Ovary (tissue), 9 donors: Measurements from ENCODE around the gene POLR2E. TPM values are rescaled to one million over a fixed set of nuclear protein-coding genes. Genes with fewer than 3 reads are reported as not detected.

Experiments
- DNase-seq, 5 donors: peaks; one replicate each; pipeline ENCODE4 v3.0.0-alpha.2; 2019 to 2020
- H3K27ac ChIP-seq, 2 donors: fragments of 200-600 bp; one replicate each; pipeline versions ENCODE4 v1.5.1 to v1.8.0; 2019 to 2022
- H3K27me3 ChIP-seq: fragments of 200-600 bp; one replicate; pipeline ENCODE4 v1.8.0; 2022
- H3K36me3 ChIP-seq: fragments of 200-600 bp; sonication (generic); one replicate; pipeline ENCODE4 v1.5.1; 2019
- H3K4me1 ChIP-seq: one replicate; pipeline ENCODE4 v1.8.1; 2013; ENCODE audit warnings: mild to moderate bottlenecking, moderate library complexity; ENCODE audit not compliant: insufficient read depth
- H3K4me3 ChIP-seq: fragments of 200-600 bp; sonication (generic); one replicate; pipeline ENCODE4 v1.5.1; 2017
- H3K9me3 ChIP-seq, 2 donors: fragments of 200-600 bp in 1 of 2; sonication (generic) in 1 of 2; one replicate each; pipeline versions ENCODE4 v1.5.1 to v1.8.1; 2013 to 2019; ENCODE audit warnings: mild to moderate bottlenecking in 1 of 2, moderate library complexity in 1 of 2
- CTCF ChIP-seq, 3 donors: fragments of 450-650 bp in 2 of 3; fragments of 200-600 bp in 1 of 3; IDR thresholded peaks; one replicate each; pipeline versions ENCODE4 v1.5.1 to v1.8.0; 2016 to 2022; ENCODE audit warnings: antibody characterized with exemption in 3 of 3, mild to moderate bottlenecking in 1 of 3
- EP300 ChIP-seq: sonication (generic); formaldehyde crosslinking; IDR thresholded peaks from one replicate; pipeline ENCODE4 v1.6.1; 2017; ENCODE audit warnings: antibody characterized with exemption
- POLR2A ChIP-seq: fragments of 450-650 bp; IDR thresholded peaks from one replicate; pipeline ENCODE4 v1.6.1; 2017; ENCODE audit warnings: antibody characterized with exemption, mild to moderate bottlenecking, moderate library complexity
- WGBS, 3 donors: extraction: QIAGEN DNeasy Blood & Tissue Kit in 1 of 3; methylation state at CpG; one replicate each; pipeline versions ENCODE4 v1.1.5 to v1.1.7; 2013 to 2017; 5-methylcytosine and 5-hydroxymethylcytosine counted together
- intact Hi-C, 4 donors: fragments of 100-400 bp; cut with DNase I; formaldehyde crosslinking; loops; one replicate each; pipeline versions ENCODE4 v1.11.0 to v1.15.1; 2022 to 2023
- polyA plus RNA-seq, 2 donors: library from polyadenylated mRNA; stranded (reverse); fragments of 200-250 nt in 1 of 2; fragments of 350-450 nt in 1 of 2; fragmentation: Illumina TruSeq in 1 of 2; extraction: RNeasy Lipid Tissue Mini Kit (QIAGEN cat#74804) in 1 of 2; gene quantifications; one replicate each; pipeline ENCODE4 v1.2.3, GENCODE V29; 2013 to 2014
- total RNA-seq, 7 donors: library from RNA; depleted of rRNA in 2 of 7; stranded (reverse); fragments of >200 nt in 2 of 7; fragmentation: NEBNext Ultra II Directional in 3 of 7; extraction: Animal tissue kit (Norgen Biotek cat#: 25700) in 3 of 7; gene quantifications; one replicate each; pipeline versions ENCODE4 v1.1.0 to v1.2.4, GENCODE V29; 2016 to 2023
- donor health status: DM: no; HTN: no; CAD: no; lungs with moderate emphysema.
- donor health status: DM: no; HTN: no; CAD: no.
- donor health status: Bipolar disorder and iron deficiency.
- donor health status: DM: yes; HTN: yes; CAD: no.
- donor health status: DM: no; HTN: no; CAD: no.
- donor health status: DM: yes; HTN: yes; CAD: no.

POLR2E gene
- total and polyA plus RNA-seq, 9 donors: 11.1 to 157 (median 119) TPM

DNA sequence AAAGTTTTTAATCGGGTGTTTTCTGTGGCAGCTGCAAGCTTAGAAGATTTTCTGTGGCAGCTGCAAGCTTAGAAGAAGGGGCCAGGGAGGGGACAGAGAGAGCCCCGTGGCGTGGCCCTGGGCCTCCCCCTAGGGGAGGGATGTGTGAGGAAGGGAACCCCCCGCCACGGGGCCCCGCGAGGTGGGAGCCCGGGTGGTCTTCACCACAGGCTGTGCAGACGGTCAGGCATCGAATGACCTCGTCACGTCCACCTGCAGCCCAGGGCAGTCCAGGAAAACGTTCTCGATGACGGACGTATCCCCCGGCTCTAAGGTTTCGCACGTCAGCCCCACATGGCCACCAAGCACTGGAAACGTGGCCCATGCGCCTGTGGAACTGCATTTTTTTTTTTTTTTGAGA is 8.6 kb downstream of the POLR2E start:
- Histone ChIP-seq H3K27me3 (no peaks in the 10 kb centered on the region), H3K4me3 (no peak overlapping the region), H3K27ac (no peak overlapping the region), H3K9me3 (no peaks in the 10 kb centered on the region), H3K36me3 (no peaks in the 10 kb centered on the region), H3K4me1 (peaks cover 4% of the 10 kb centered on the region)
- TF ChIP-seq POLR2A (no peak), CTCF (IDR thresholded peaks at IDR 0.05) (no peak), EP300 (no peak)
- WGBS, 3 donors: 53 to 65% (median 61%) methylated on average over 21 of the region's 21 CpGs
- no peak for DNase-seq
- intact Hi-C loops: no loop called here

- intact Hi-C loops: no loop called here
- no peaks in the 10 kb centered on the region for H3K9me3 ChIP-seq
- peaks cover 4% of the 10 kb centered on the region for H3K4me1 ChIP-seq
- WGBS, 3 donors: 45 to 64% (median 53%) methylated on average over 30 to 38 of the region's 38 CpGs
- no peak overlapping the region for H3K4me3 ChIP-seq
- no peak for DNase-seq
- no peak overlapping the region for H3K27ac ChIP-seq
- no peaks in the 10 kb centered on the region for H3K27me3 ChIP-seq
- no peaks in the 10 kb centered on the region for H3K36me3 ChIP-seq
- TF ChIP-seq EP300 (no peak), CTCF (IDR thresholded peaks at IDR 0.05) (no peak)
Measured at GRCh38 chr19:1085676-1086442, 9.3 kb downstream of the POLR2E start.

DNA sequence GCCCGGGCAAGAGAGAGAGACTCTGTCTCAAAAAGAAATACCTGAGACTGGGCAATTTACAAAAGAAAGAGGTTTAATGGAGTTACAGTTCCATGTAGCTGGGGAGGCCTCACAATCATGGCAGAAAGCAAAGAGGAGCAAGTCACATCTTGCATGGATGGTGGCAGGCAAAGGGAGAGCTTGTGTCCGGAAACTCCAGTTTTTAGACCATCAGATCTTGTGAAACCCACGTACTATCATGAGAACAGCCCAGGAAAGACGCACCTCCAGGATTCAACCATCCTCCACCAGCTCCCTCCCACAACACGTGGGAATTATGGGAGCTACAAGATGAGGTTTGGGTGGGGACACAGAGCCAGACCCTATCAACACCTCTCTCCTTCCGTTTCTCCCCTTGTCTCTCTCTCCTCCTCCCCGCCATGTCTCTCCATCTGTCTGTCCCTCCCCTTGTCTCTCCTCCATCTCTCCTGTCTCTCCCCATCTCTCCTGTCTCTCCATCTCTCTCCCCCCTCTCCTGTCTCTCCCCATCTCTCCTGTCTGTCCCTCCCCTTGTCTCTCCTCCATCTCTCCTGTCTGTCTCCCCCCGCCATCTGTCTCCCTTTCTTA is 10.0 kb downstream of the POLR2E start:
- Histone ChIP-seq H3K27me3 (no peaks in the 10 kb centered on the region), H3K36me3 (no peaks in the 10 kb centered on the region), H3K4me1 (peaks cover 4% of the 10 kb centered on the region), H3K4me3 (no peak overlapping the region), H3K9me3 (no peaks in the 10 kb centered on the region), H3K27ac (no peak overlapping the region)
- intact Hi-C loops: no loop called here
- no peak for DNase-seq
- TF ChIP-seq CTCF (IDR thresholded peaks at IDR 0.05) (no peak), POLR2A (no peak), EP300 (no peak)
- WGBS, 3 donors: 40 to 61% (median 61%) methylated on average over 8 of the region's 8 CpGs

GRCh38 chr19:1084024-1084868 is 10.9 kb downstream of the POLR2E start:
- Histone ChIP-seq H3K4me1 (peaks cover 4% of the 10 kb centered on the region), H3K4me3 (no peak overlapping the region), H3K27ac (no peak overlapping the region), H3K36me3 (no peaks in the 10 kb centered on the region), H3K27me3 (no peaks in the 10 kb centered on the region), H3K9me3 (no peaks in the 10 kb centered on the region)
- TF ChIP-seq EP300: no peak
- TF ChIP-seq CTCF (IDR thresholded peaks at IDR 0.05): no peak
- no peak for TF ChIP-seq POLR2A
- intact Hi-C loops: no loop called here
- WGBS, 3 donors: 68 to 81% (median 74%) methylated on average over 42 to 43 of the region's 43 CpGs
- no peak for DNase-seq
